ENCODE measurements around the gene NDC80.

GRCh38 chr18:2568605-2569004 lies 2.8 kb upstream of the NDC80 start:
- TF ChIP-seq CTCF (IDR thresholded peaks at IDR 0.05) (no peak), EP300 (IDR thresholded peaks at IDR 0.05) (no peak), POLR2AphosphoS5 (IDR thresholded peaks at IDR 0.05) (no peak)
